BJ (cell line): Measurements from ENCODE around the gene TGFBI. TPM values are rescaled to one million over a fixed set of nuclear protein-coding genes. Genes with fewer than 3 reads are reported as not detected.

Experiments used
- CTCF ChIA-PET: fragments of 350-600 bp; formaldehyde crosslinking; extraction: SDS; loops from one replicate; lab custom pipeline; 2021; ENCODE audit warnings: antibody characterized with exemption, inconsistent platforms; lab: Yijun Ruan, JAX
- POLR2A ChIA-PET: fragments of 300-600 bp; sonication (Branson Sonifier 250); formaldehyde crosslinking; extraction: SDS; loops from one replicate; lab custom pipeline; 2021; ENCODE audit warnings: antibody characterized with exemption; lab: Charles Lee
- DNase-seq: peaks from one replicate; pipeline ENCODE4 v3.0.0-alpha.2; 2011; ENCODE audit warnings: low read depth
- H3K27me3 ChIP-seq: 2 replicates; pipeline ENCODE4 v1.6.0; 2011; ENCODE audit warnings: low read length; ENCODE audit not compliant: control insufficient read depth, insufficient read depth
- H3K36me3 ChIP-seq: 2 replicates; pipeline ENCODE4 v1.5.1; 2011; ENCODE audit warnings: low read length; ENCODE audit not compliant: control insufficient read depth, insufficient read depth
- H3K4me3 ChIP-seq: 2 replicates; pipeline ENCODE4 v1.5.1; 2011; ENCODE audit warnings: low read depth, mild to moderate bottlenecking, control low read depth, low read length
- polyA plus RNA-seq: library from polyadenylated mRNA; depleted of rRNA; stranded (reverse); fragments of >200 nt; gene quantifications from 2 replicates; pipeline ENCODE4 v1.2.3, GENCODE V29; 2011
- TF ChIP-seq, protein P1 (sequence below): IDR thresholded peaks from 2 replicates; pipeline ENCODE4 v1.5.1; 2011; ENCODE audit warnings: low read depth, mild to moderate bottlenecking, control low read depth, inconsistent platforms, low read length, moderate library complexity; ENCODE audit not compliant: insufficient read depth

Gene TGFBI
- polyA plus RNA-seq, 1 experiment, result 1,228 TPM

- no peak for DNase-seq
- POLR2A ChIA-PET, result no interaction called here
- H3K27me3 ChIP-seq, result no peaks in the 10 kb centered on the region
- no peak overlapping the region for H3K4me3 ChIP-seq
- TF ChIP-seq, protein P1, sequence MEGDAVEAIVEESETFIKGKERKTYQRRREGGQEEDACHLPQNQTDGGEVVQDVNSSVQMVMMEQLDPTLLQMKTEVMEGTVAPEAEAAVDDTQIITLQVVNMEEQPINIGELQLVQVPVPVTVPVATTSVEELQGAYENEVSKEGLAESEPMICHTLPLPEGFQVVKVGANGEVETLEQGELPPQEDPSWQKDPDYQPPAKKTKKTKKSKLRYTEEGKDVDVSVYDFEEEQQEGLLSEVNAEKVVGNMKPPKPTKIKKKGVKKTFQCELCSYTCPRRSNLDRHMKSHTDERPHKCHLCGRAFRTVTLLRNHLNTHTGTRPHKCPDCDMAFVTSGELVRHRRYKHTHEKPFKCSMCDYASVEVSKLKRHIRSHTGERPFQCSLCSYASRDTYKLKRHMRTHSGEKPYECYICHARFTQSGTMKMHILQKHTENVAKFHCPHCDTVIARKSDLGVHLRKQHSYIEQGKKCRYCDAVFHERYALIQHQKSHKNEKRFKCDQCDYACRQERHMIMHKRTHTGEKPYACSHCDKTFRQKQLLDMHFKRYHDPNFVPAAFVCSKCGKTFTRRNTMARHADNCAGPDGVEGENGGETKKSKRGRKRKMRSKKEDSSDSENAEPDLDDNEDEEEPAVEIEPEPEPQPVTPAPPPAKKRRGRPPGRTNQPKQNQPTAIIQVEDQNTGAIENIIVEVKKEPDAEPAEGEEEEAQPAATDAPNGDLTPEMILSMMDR, result no peak
- H3K36me3 ChIP-seq, result peaks cover 18% of the 10 kb centered on the region
- CTCF ChIA-PET, result interaction anchor here (0.6 to 4.7 kb wide), 3 partner anchors 12 to 111 kb away, joined by 3 to 18 read pairs (median 3); no protein-coding TSS in a partner anchor
These were observed 5.1 kb downstream of the TGFBI start for GRCh38 chr5:136033848-136034247.

DNA sequence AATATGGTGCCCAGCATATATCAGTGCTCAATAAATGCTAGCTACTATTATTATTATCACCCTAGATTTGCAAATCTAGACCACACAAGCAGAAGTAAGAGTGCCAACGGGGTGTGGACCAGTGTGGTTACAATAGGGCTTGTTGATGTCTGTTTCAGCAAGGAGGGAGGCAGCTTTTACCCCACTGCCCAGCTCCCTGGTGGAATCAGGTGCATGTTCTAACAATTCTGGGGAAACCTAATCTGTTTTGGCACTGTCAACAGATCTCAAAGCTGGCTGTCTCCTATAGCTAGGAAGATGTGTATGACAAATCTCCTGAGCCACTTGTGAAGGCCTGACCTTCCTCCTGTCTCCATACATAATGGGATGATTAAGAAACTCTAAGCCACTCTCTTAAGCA lies 5.7 kb downstream of the TGFBI start:
- H3K36me3 ChIP-seq, result peaks cover 18% of the 10 kb centered on the region
- no peaks in the 10 kb centered on the region for H3K27me3 ChIP-seq
- TF ChIP-seq, protein P1, result no peak
- POLR2A ChIA-PET, result no interaction called here
- DNase-seq, result no peak
- CTCF ChIA-PET, result interaction anchor here (4.7 kb wide), 1 partner anchor 24 kb away, joined by 18 read pairs; no protein-coding TSS in a partner anchor
- H3K4me3 ChIP-seq, result no peak overlapping the region

GRCh38 chr5:136034984-136035383 lies 6.2 kb downstream of the TGFBI start:
- CTCF ChIA-PET, result interaction anchor here (4.7 kb wide), 1 partner anchor 23 kb away, joined by 18 read pairs; no protein-coding TSS in a partner anchor
- TF ChIP-seq, protein P1, result no peak
- Histone ChIP-seq H3K36me3 (peaks cover 18% of the 10 kb centered on the region), H3K4me3 (no peak overlapping the region), H3K27me3 (no peaks in the 10 kb centered on the region)
- POLR2A ChIA-PET, result no interaction called here
- no peak for DNase-seq

DNA sequence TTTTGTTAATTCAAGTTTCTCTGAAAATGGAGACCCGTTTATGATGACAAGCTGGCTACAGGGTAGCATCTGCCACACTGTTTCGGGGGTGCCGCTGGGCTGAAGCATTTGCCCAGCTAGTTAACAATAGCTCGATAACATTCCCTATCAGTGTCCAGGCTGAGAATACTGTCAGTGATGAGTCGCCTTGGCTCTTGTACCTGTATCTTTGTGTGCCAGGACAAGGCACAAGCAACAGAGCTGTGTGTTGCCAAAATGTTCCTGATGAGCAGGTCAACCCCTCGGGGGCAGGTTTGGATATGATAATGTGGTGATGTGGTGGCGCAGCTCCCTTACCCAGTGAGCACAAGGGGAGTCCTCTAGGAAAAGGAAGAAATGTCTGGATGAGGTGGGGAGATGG lies 7.0 kb downstream of the TGFBI start:
- Histone ChIP-seq H3K27me3 (no peaks in the 10 kb centered on the region), H3K4me3 (no peak overlapping the region), H3K36me3 (peaks cover 19% of the 10 kb centered on the region)
- POLR2A ChIA-PET, result no interaction called here
- TF ChIP-seq, protein P1, result no peak
- DNase-seq, result no peak
- CTCF ChIA-PET, result interaction anchor here (0.6 to 1.1 kb wide), 2 partner anchors 42 to 148 kb away, joined by 3 read pairs; no protein-coding TSS in a partner anchor

- TF ChIP-seq, protein P1, result no peak
- H3K36me3 ChIP-seq, result peaks cover 23% of the 10 kb centered on the region
- no peak for DNase-seq
- ChIA-PET POLR2A (interaction anchor here (0.6 kb wide), 1 partner anchor 16 kb away, joined by 3 read pairs; no protein-coding TSS in a partner anchor), CTCF (interaction anchor here (0.6 to 1.8 kb wide), 5 partner anchors 14 to 148 kb away, joined by 3 to 9 read pairs (median 4); no protein-coding TSS in a partner anchor)
- H3K27me3 ChIP-seq, result no peaks in the 10 kb centered on the region
- no peak overlapping the region for H3K4me3 ChIP-seq
These were observed 7.6 kb downstream of the TGFBI start for GRCh38 chr5:136036293-136036911.
